Measurements from ENCODE around the gene HOXB1. TPM values are rescaled to one million over a fixed set of nuclear protein-coding genes. Genes with fewer than 3 reads are reported as not detected.
"Not testable (repeated sequence)": the region's sequence is repeated elsewhere in the genome, so short reads cannot be mapped to it uniquely, and the experiment has no call there.

The HOXB1 gene
- total and polyA plus RNA-seq, 2 of the 13 experiments (the other 11 are each of a cell fraction or from before 2014, with no cell fraction given) = not detected

DNA sequence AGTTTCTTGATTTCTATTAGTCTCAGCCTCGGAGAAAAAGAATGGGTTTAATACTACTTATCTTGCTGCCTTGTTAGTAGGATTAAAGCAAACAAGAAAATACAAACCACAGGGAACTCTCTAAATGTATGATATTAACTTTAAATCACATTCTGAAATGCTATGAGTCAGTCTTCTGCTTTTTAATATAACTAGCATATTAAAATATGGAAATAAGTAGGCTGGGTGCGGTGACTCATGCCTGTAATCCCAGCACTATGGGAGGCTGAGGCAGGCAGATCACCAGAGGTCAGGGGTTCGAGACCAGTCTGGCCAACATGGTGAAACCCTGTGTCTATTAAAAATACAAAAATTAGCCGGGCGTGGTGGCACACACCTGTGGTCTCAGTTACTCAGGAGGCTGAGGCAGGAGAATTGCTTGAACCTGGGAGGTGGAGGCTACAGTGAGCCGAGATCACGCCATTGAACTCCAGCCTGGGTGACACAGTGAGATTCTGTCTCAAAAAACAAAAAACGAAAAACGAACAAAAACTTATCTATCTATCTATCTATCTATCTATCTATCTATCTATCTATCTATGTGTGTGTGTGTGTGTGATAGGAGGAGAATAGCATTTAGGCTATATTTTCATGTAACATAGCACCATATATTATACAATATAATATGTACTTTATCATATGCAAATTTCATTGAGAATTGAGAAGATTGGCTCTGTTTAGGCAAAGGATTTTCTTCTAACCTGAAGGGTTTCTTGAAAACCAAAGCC lies 5.2 kb upstream of the HOXB1 start:
- H3K27ac ChIP-seq (ENCODE audit: extremely low read length, insufficient read depth, low read length); H3K4me2 ChIP-seq (ENCODE audit: low read depth, low read length); BruUV-seq (replicated peaks); H2AFZ ChIP-seq (ENCODE audit: low read length); H3K4me3 ChIP-seq (replicated peaks in 1 of 3; ENCODE audit: insufficient read depth in 1 of 3, low read depth in 2 of 3, low read length in 3 of 3); H3K36me3 ChIP-seq (replicated peaks in 1 of 2; ENCODE audit: control insufficient read depth in 1 of 2, insufficient read depth in 2 of 2, low read length in 2 of 2); intact Hi-C loops (cut with micrococcal nuclease; ENCODE audit: unreplicated experiment); in situ Hi-C loops (cut with HindIII; ENCODE audit: extremely low pct_ligation_motif_present, low pct_unique_long_range_greater_than_20kb); H3K79me2 ChIP-seq (ENCODE audit: insufficient read depth, low read length); ATAC-seq; H4K20me1 ChIP-seq (ENCODE audit: insufficient read depth, low read length); FAIRE-seq; H3K9me3 ChIP-seq (ENCODE audit: low read length); H3K4me1 ChIP-seq (ENCODE audit: insufficient read depth, low read length); H3K9ac ChIP-seq (ENCODE audit: insufficient read depth, low read depth, low read length); DNase-seq (ENCODE audit: low spot score); POLR2A ChIA-PET; CTCF ChIA-PET (ENCODE audit: low intra/inter-chr PET ratio, low total read pairs): not testable (repeated sequence)
- WGBS (ENCODE audit: low lambda C conversion rate) = 13% methylated on average over 9 of the region's 9 CpGs
- peaks cover 0 to 40% of the 10 kb centered on the region in 2 experiments for H3K27me3 ChIP-seq (ENCODE audit: control insufficient read depth in 1 of 2, insufficient read depth in 2 of 2, low read length in 2 of 2)

- H3K27me3 ChIP-seq (ENCODE audit: control insufficient read depth in 1 of 2, insufficient read depth in 2 of 2, low read length in 2 of 2) = peaks cover 3 to 53% of the 10 kb centered on the region in 2 experiments
- no peak overlapping the region for H2AFZ ChIP-seq (ENCODE audit: low read length)
- no peaks in the 10 kb centered on the region for H3K9me3 ChIP-seq (ENCODE audit: low read length)
- no peak overlapping the region for H3K27ac ChIP-seq (ENCODE audit: extremely low read length, insufficient read depth, low read length)
- intact Hi-C loops (cut with micrococcal nuclease; ENCODE audit: unreplicated experiment) = no loop called here
- H3K4me2 ChIP-seq (ENCODE audit: low read depth, low read length) = no peak overlapping the region
- 33% methylated on average over 4 of the region's 8 CpGs for WGBS (ENCODE audit: low lambda C conversion rate)
- H3K4me3 ChIP-seq (replicated peaks in 1 of 3; ENCODE audit: insufficient read depth in 1 of 3, low read depth in 2 of 3, low read length in 3 of 3) = no peak overlapping the region
- no peaks in the 10 kb centered on the region for H4K20me1 ChIP-seq (ENCODE audit: insufficient read depth, low read length)
- FAIRE-seq (no peak), DNase-seq (ENCODE audit: low spot score) (no peak), ATAC-seq (no peak)
- no peak overlapping the region for H3K9ac ChIP-seq (ENCODE audit: insufficient read depth, low read depth, low read length)
- no peaks in the 10 kb centered on the region for H3K36me3 ChIP-seq (replicated peaks in 1 of 2; ENCODE audit: control insufficient read depth in 1 of 2, insufficient read depth in 2 of 2, low read length in 2 of 2)
- no peaks in the 10 kb centered on the region for H3K79me2 ChIP-seq (ENCODE audit: insufficient read depth, low read length)
- in situ Hi-C loops (cut with HindIII; ENCODE audit: extremely low pct_ligation_motif_present, low pct_unique_long_range_greater_than_20kb) = no loop called here
- BruUV-seq (replicated peaks) = no TSS peak
- ChIA-PET CTCF (ENCODE audit: low intra/inter-chr PET ratio, low total read pairs) (no interaction called here), POLR2A (no interaction called here)
- no peaks in the 10 kb centered on the region for H3K4me1 ChIP-seq (ENCODE audit: insufficient read depth, low read length)
- TF ChIP-seq, protein P1, sequence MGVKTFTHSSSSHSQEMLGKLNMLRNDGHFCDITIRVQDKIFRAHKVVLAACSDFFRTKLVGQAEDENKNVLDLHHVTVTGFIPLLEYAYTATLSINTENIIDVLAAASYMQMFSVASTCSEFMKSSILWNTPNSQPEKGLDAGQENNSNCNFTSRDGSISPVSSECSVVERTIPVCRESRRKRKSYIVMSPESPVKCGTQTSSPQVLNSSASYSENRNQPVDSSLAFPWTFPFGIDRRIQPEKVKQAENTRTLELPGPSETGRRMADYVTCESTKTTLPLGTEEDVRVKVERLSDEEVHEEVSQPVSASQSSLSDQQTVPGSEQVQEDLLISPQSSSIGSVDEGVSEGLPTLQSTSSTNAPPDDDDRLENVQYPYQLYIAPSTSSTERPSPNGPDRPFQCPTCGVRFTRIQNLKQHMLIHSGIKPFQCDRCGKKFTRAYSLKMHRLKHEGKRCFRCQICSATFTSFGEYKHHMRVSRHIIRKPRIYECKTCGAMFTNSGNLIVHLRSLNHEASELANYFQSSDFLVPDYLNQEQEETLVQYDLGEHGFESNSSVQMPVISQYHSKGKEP (CRISPR knock-in tag; IDR thresholded peaks at IDR 0.05) = no peak
- TF ChIP-seq, protein P2, sequence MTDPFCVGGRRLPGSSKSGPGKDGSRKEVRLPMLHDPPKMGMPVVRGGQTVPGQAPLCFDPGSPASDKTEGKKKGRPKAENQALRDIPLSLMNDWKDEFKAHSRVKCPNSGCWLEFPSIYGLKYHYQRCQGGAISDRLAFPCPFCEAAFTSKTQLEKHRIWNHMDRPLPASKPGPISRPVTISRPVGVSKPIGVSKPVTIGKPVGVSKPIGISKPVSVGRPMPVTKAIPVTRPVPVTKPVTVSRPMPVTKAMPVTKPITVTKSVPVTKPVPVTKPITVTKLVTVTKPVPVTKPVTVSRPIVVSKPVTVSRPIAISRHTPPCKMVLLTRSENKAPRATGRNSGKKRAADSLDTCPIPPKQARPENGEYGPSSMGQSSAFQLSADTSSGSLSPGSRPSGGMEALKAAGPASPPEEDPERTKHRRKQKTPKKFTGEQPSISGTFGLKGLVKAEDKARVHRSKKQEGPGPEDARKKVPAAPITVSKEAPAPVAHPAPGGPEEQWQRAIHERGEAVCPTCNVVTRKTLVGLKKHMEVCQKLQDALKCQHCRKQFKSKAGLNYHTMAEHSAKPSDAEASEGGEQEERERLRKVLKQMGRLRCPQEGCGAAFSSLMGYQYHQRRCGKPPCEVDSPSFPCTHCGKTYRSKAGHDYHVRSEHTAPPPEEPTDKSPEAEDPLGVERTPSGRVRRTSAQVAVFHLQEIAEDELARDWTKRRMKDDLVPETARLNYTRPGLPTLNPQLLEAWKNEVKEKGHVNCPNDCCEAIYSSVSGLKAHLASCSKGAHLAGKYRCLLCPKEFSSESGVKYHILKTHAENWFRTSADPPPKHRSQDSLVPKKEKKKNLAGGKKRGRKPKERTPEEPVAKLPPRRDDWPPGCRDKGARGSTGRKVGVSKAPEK (CRISPR knock-in tag; IDR thresholded peaks at IDR 0.05; ENCODE audit: borderline replicate concordance) = no peak
- TF ChIP-seq ZNF18 (CRISPR knock-in tag; IDR thresholded peaks at IDR 0.05; ENCODE audit: insufficient replicate concordance) (no peak), PCBP1 (IDR thresholded peaks at IDR 0.05; ENCODE audit: borderline replicate concordance, low read depth, low read length) (no peak), ZNF672 (CRISPR knock-in tag; IDR thresholded peaks at IDR 0.05) (no peak)
Measured at GRCh38 chr17:48532261-48532660, 1.4 kb upstream of the HOXB1 start.
